ENCODE data around the gene ARPC4. TPM values are rescaled to one million over a fixed set of nuclear protein-coding genes. Genes with fewer than 3 reads are reported as not detected.

Gene ARPC4
- total RNA-seq (167 and 174 TPM in 2 replicates), polyA plus RNA-seq (307 and 350 TPM in 2 replicates), polyA minus RNA-seq (ENCODE audit: low replicate concordance) (55.8 and 72.2 TPM in 2 replicates)
- 188 and 212 TPM in 2 replicates for polyA plus RNA-seq (2012)

DNA sequence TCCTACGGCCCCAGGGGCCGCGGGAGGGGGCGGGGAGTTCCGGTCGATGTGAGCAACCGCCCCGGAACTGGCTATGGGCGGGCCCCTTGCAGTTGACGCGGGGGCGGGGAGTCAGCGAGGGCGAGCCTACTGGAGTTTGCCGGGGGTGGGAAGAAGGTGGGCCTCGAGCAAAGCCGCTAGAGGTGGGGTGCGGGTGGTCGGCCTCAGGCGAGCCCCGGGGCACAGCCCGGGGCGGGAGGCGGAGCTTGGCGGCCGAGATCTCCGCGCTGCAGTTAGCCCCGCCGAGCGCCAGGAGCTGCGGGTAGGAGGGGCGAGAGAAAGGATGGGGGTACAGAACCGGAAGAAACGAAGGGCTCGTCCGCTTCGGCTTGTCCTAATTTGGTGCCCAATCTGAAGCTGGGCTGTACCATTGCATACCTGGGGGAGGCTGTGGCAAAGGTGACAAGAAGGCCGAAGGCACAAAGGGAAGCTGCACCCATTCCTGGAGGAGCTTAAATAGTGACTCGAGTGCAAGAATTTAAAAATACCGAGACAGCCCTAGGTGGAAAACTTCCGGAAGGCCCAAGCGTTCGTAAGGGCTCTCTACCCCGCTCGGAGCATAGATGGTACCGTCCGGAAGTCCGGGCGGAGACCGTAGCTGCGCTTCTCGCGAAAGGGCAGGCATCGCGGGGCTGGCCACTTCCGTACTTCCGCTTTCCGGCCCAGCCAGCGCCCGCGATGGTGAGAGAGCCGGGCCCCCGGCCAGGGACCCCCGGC is at the start of gene ARPC4, which contains the start of gene TADA3:
TSS of gene ARPC4 (plus strand) at position 678 of the 756 bp plus-strand sequence. CDS start at position 718, 40 bp downstream.
TSS of gene TADA3 (minus strand) at position 69 of the 756 bp plus-strand sequence. CDS start 1,007 bp downstream, outside the sequence.
- TF ChIP-seq EZH2 (IDR thresholded peaks at IDR 0.05; ENCODE audit: low read length, missing control alignments), result no peak
- TF ChIP-seq, protein P1, sequence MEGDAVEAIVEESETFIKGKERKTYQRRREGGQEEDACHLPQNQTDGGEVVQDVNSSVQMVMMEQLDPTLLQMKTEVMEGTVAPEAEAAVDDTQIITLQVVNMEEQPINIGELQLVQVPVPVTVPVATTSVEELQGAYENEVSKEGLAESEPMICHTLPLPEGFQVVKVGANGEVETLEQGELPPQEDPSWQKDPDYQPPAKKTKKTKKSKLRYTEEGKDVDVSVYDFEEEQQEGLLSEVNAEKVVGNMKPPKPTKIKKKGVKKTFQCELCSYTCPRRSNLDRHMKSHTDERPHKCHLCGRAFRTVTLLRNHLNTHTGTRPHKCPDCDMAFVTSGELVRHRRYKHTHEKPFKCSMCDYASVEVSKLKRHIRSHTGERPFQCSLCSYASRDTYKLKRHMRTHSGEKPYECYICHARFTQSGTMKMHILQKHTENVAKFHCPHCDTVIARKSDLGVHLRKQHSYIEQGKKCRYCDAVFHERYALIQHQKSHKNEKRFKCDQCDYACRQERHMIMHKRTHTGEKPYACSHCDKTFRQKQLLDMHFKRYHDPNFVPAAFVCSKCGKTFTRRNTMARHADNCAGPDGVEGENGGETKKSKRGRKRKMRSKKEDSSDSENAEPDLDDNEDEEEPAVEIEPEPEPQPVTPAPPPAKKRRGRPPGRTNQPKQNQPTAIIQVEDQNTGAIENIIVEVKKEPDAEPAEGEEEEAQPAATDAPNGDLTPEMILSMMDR (conservative IDR thresholded peaks at IDR 0.05 in 1 of 2, IDR thresholded peaks at IDR 0.05 in 1 of 2; ENCODE audit: low read depth in 1 of 2, low read length in 2 of 2), result no peak

DNA sequence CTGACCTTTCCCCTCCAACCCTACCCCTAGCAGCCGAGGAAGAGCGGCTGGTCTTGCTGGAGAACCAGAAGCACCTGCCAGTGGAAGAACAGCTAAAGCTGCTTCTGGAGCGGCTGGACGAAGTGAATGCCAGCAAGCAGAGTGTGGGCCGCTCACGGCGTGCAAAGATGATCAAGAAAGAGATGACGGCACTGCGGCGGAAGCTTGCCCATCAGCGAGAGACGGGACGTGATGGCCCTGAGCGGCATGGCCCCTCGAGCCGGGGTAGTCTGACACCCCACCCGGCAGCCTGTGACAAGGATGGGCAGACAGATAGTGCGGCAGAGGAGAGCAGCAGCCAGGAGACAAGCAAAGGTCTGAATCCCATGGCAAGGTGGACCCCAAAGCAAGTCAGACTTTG is 49.3 kb upstream of the ARPC4 start:
- Histone ChIP-seq H3K4me2 (ENCODE audit: extremely low read depth, insufficient read depth, low read length) (no peak overlapping the region), H2AFZ (ENCODE audit: low read length) (no peak overlapping the region), H3K9me3 (ENCODE audit: control insufficient read depth, insufficient read depth, low read depth, low read length) (no peaks in the 10 kb centered on the region), H3K4me3 (replicated peaks in 1 of 4; ENCODE audit: control extremely low read depth in 1 of 4, insufficient read depth in 1 of 4, low read depth in 3 of 4, low read length in 4 of 4) (no peak overlapping the region), H3K27ac (ENCODE audit: insufficient read depth, low read length) (no peak overlapping the region), H4K20me1 (ENCODE audit: control insufficient read depth, extremely low read depth, insufficient read depth, low read length) (no peaks in the 10 kb centered on the region), H3K36me3 (ENCODE audit: control insufficient read depth, insufficient read depth, low read length) (peaks cover 51% of the 10 kb centered on the region), H3K79me2 (ENCODE audit: control insufficient read depth, insufficient read depth, low read length) (peaks cover 3% of the 10 kb centered on the region), H3K9ac (ENCODE audit: insufficient read depth, low read length) (no peak overlapping the region), H3K4me1 (ENCODE audit: control insufficient read depth, extremely low read depth, insufficient read depth, low read length) (peaks cover 8% of the 10 kb centered on the region), H3K27me3 (ENCODE audit: control insufficient read depth, insufficient read depth, low read length) (no peaks in the 10 kb centered on the region)
- TF ChIP-seq EZH2 (IDR thresholded peaks at IDR 0.05; ENCODE audit: low read length, missing control alignments), result no peak
- TF ChIP-seq, protein P1 (conservative IDR thresholded peaks at IDR 0.05 in 1 of 2, IDR thresholded peaks at IDR 0.05 in 1 of 2; ENCODE audit: low read depth in 1 of 2, low read length in 2 of 2), result no peak
- no peak for DNase-seq (ENCODE audit: low read depth in 2 of 2)

More for the DNA sequence above, at the start of gene ARPC4, which contains the start of gene TADA3:
- Histone ChIP-seq H3K27ac (ENCODE audit: insufficient read depth, low read length) (peak within 1 kb of the TSS; percentile 99), H3K4me1 (ENCODE audit: control insufficient read depth, extremely low read depth, insufficient read depth, low read length) (peaks cover 3% of the 10 kb centered on the region), H3K79me2 (ENCODE audit: control insufficient read depth, insufficient read depth, low read length) (peaks cover 49% of the 10 kb centered on the region), H3K9ac (ENCODE audit: insufficient read depth, low read length) (peak within 1 kb of the TSS; percentile 96), H3K36me3 (ENCODE audit: control insufficient read depth, insufficient read depth, low read length) (peaks cover 20% of the 10 kb centered on the region), H4K20me1 (ENCODE audit: control insufficient read depth, extremely low read depth, insufficient read depth, low read length) (no peaks in the 10 kb centered on the region), H3K4me2 (ENCODE audit: extremely low read depth, insufficient read depth, low read length) (peak within 1 kb of the TSS; percentile 93), H3K27me3 (ENCODE audit: control insufficient read depth, insufficient read depth, low read length) (no peaks in the 10 kb centered on the region), H3K9me3 (ENCODE audit: control insufficient read depth, insufficient read depth, low read depth, low read length) (no peaks in the 10 kb centered on the region), H3K4me3 (replicated peaks in 1 of 4; ENCODE audit: control extremely low read depth in 1 of 4, insufficient read depth in 1 of 4, low read depth in 3 of 4, low read length in 4 of 4) (peak within 1 kb of the TSS; percentile 93 to 100 (median 98)), H2AFZ (ENCODE audit: low read length) (peak within 1 kb of the TSS; percentile 85)
- DNase-seq (ENCODE audit: low read depth in 2 of 2), result peak; percentile 96 to 98

DNA sequence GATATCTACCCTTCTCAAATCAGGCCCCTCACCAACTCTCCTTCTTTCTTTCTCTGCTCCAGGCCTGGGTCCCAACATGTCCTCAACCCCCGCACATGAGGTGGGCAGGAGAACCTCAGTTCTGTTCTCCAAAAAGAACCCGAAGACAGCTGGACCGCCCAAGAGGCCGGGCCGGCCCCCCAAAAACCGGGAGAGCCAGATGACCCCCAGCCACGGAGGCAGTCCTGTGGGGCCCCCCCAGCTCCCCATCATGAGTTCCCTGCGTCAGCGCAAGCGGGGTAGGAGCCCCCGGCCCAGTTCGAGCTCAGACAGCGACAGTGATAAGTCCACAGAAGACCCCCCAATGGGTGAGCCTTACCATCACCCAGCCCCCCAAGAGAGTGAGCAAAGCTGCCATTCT is 48.7 kb upstream of the ARPC4 start:
- H3K27ac ChIP-seq (ENCODE audit: insufficient read depth, low read length), result no peak overlapping the region
- no peak overlapping the region for H3K9ac ChIP-seq (ENCODE audit: insufficient read depth, low read length)
- H4K20me1 ChIP-seq (ENCODE audit: control insufficient read depth, extremely low read depth, insufficient read depth, low read length), result no peaks in the 10 kb centered on the region
- H3K4me1 ChIP-seq (ENCODE audit: control insufficient read depth, extremely low read depth, insufficient read depth, low read length), result peaks cover 11% of the 10 kb centered on the region
- peaks cover 47% of the 10 kb centered on the region for H3K36me3 ChIP-seq (ENCODE audit: control insufficient read depth, insufficient read depth, low read length)
- no peak overlapping the region for H2AFZ ChIP-seq (ENCODE audit: low read length)
- H3K4me2 ChIP-seq (ENCODE audit: extremely low read depth, insufficient read depth, low read length), result no peak overlapping the region
- DNase-seq (ENCODE audit: low read depth in 2 of 2), result no peak
- peaks cover 2% of the 10 kb centered on the region for H3K79me2 ChIP-seq (ENCODE audit: control insufficient read depth, insufficient read depth, low read length)
- no peak overlapping the region for H3K4me3 ChIP-seq (replicated peaks in 1 of 4; ENCODE audit: control extremely low read depth in 1 of 4, insufficient read depth in 1 of 4, low read depth in 3 of 4, low read length in 4 of 4)
- no peak for TF ChIP-seq EZH2 (IDR thresholded peaks at IDR 0.05; ENCODE audit: low read length, missing control alignments)
- TF ChIP-seq, protein P1 (conservative IDR thresholded peaks at IDR 0.05 in 1 of 2, IDR thresholded peaks at IDR 0.05 in 1 of 2; ENCODE audit: low read depth in 1 of 2, low read length in 2 of 2), result no peak
- no peaks in the 10 kb centered on the region for H3K27me3 ChIP-seq (ENCODE audit: control insufficient read depth, insufficient read depth, low read length)
- no peaks in the 10 kb centered on the region for H3K9me3 ChIP-seq (ENCODE audit: control insufficient read depth, insufficient read depth, low read depth, low read length)

All from fibroblast of lung (primary cell).